Natural killer cell (primary cell): ENCODE results near the gene WWC2. TPM values are rescaled to one million over a fixed set of nuclear protein-coding genes. Genes with fewer than 3 reads are reported as not detected.

ENCODE experiments used
- ATAC-seq, 3 donors: fragments of 150-1000 bp in 2 of 3; fragments of 200-7000 bp in 1 of 3; cut with Tn5 transposase; 1 replicate in 1 of 3; 2 replicates in 2 of 3; pipeline ENCODE4 v1.10.0; 2021; ENCODE audit warnings: mild to moderate bottlenecking in 2 of 3, moderate library complexity in 2 of 3
- DNase-seq, 2 donors: peaks; one replicate each; pipeline versions ENCODE4 v3.0.0 to v3.0.0-alpha.2; 2013 to 2021; ENCODE audit warnings: mixed read lengths in 1 of 2
- H3K27ac ChIP-seq: one replicate; pipeline ENCODE4 v1.5.1; 2013; ENCODE audit warnings: mild to moderate bottlenecking, low read length
- H3K27me3 ChIP-seq: one replicate; pipeline ENCODE4 v1.6.1; 2013; ENCODE audit warnings: low read length; ENCODE audit not compliant: control insufficient read depth, insufficient read depth
- H3K36me3 ChIP-seq: one replicate; pipeline ENCODE4 v1.6.1; 2013; ENCODE audit warnings: low read length; ENCODE audit not compliant: control insufficient read depth, insufficient read depth
- H3K4me1 ChIP-seq: one replicate; pipeline ENCODE4 v1.6.1; 2013; ENCODE audit warnings: low read length; ENCODE audit not compliant: control insufficient read depth, insufficient read depth
- H3K4me3 ChIP-seq: one replicate; pipeline ENCODE4 v1.5.1; 2013; ENCODE audit warnings: low read length
- H3K9me3 ChIP-seq: one replicate; pipeline ENCODE4 v1.6.1; 2013; ENCODE audit warnings: low read length; ENCODE audit not compliant: control insufficient read depth, insufficient read depth
- H3K27ac Mint-ChIP-seq, 2 donors: one replicate each; pipeline ENCODE4 v1.8.0; 2022; ENCODE audit warnings: mild to moderate bottlenecking in 2 of 2, mixed read lengths in 2 of 2, moderate library complexity in 1 of 2
- H3K27me3 Mint-ChIP-seq, 2 donors: one replicate each; pipeline ENCODE4 v1.8.0; 2022; ENCODE audit warnings: low read depth in 2 of 2, mixed read lengths in 2 of 2
- H3K36me3 Mint-ChIP-seq: one replicate; pipeline ENCODE4 v1.8.0; 2022; ENCODE audit warnings: mixed read lengths
- H3K4me1 Mint-ChIP-seq, 2 donors: one replicate each; pipeline ENCODE4 v1.8.0; 2022; ENCODE audit warnings: mixed read lengths in 2 of 2
- H3K4me3 Mint-ChIP-seq: one replicate; pipeline ENCODE4 v1.8.0; 2022; ENCODE audit warnings: mild to moderate bottlenecking, moderate library complexity, mixed read lengths
- H3K9me3 Mint-ChIP-seq, 2 donors: one replicate each; pipeline ENCODE4 v1.8.0; 2022; ENCODE audit warnings: mixed read lengths in 2 of 2
- CTCF ChIP-seq: fragments of 200-600 bp; IDR thresholded peaks from one replicate; pipeline ENCODE4 v1.8.0; 2022; ENCODE audit warnings: antibody characterized with exemption
- WGBS: methylation state at CpG from one replicate; pipeline ENCODE4 v1.1.7; 2013; ENCODE audit warnings: missing lambda C conversion rate; ENCODE audit not compliant: insufficient coverage; 5-methylcytosine and 5-hydroxymethylcytosine counted together
- intact Hi-C: fragments of 100-400 bp; cut with micrococcal nuclease; formaldehyde crosslinking; loops from one replicate; pipeline ENCODE4 v1.14.2; 2022
- total RNA-seq, 4 donors: library from RNA; stranded (reverse); fragments of 120-200 nt in 1 of 4; gene quantifications; one replicate each; pipeline versions ENCODE4 v1.2.3 to v1.2.4, GENCODE V29; 2013 to 2022

The WWC2 gene
- total RNA-seq, 3 donors from 2014 or later (not counting 1 experiment from before 2014, with no cell fraction given): 8.2 to 22.7 (median 9.2) TPM

DNA sequence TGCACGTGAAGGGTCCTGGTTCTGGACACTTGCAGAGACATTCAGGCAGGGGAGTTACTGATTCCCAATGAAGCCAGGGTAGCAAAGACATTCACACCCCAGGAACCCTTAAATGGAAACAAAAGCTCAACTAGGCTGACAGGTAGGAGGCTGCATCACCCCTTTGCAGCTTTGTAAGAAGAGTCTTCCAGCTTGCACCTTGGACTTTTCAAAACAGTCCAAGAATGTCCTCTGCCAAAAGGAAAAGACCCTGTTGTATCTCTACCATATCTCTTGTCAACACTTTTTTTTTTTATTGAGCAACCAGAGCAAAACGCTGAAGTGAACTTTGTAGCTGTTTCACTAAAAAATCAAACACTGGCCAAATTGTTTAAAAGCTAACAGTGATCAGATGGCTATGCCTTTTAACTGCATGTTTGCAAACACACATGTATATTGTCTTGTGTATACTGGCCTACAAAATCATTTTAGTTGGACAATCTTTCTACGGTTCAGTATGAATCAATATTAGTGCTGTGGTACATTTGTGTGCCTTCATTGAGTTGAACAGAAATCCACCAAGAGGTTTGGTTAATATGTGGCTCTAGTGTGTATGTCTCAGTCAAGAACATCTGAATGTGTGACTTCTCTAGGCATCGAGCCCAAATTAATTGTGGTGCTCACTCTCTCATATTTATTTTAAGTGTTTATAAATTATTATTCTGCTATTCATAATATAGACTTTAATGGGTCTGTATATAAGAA, 18.5 kb upstream of the WWC2 start:
- Histone ChIP-seq H3K27me3 (no peaks in the 10 kb centered on the region), H3K9me3 (no peaks in the 10 kb centered on the region), H3K36me3 (no peaks in the 10 kb centered on the region), H3K4me3 (no peak overlapping the region), H3K4me1 (no peaks in the 10 kb centered on the region), H3K27ac (no peak overlapping the region)
- DNase-seq: no peak
- 85% methylated on average over 3 of the region's 4 CpGs for WGBS
- no peaks in the 10 kb centered on the region for H3K36me3 Mint-ChIP-seq
- no peaks in the 10 kb centered on the region for H3K9me3 Mint-ChIP-seq
- no peak overlapping the region for H3K4me3 Mint-ChIP-seq
- no peak for ATAC-seq
- no peak overlapping the region for H3K27ac Mint-ChIP-seq
- intact Hi-C loops: no loop called here
- TF ChIP-seq CTCF: no peak
- peaks cover 0 to 12% of the 10 kb centered on the region in 2 donors for H3K27me3 Mint-ChIP-seq
- no peaks in the 10 kb centered on the region for H3K4me1 Mint-ChIP-seq

GRCh38 chr4:183081116-183081469, 18.0 kb upstream of the WWC2 start:
- H3K4me1 ChIP-seq: no peaks in the 10 kb centered on the region
- no peak overlapping the region for H3K27ac Mint-ChIP-seq
- no CpG with 5 or more reads among the region's 3 CpGs for WGBS
- H3K36me3 ChIP-seq: no peaks in the 10 kb centered on the region
- no peak overlapping the region for H3K27ac ChIP-seq
- H3K4me1 Mint-ChIP-seq: no peaks in the 10 kb centered on the region
- peaks cover 0 to 8% of the 10 kb centered on the region in 2 donors for H3K27me3 Mint-ChIP-seq
- no peak for TF ChIP-seq CTCF
- H3K9me3 Mint-ChIP-seq: no peaks in the 10 kb centered on the region
- H3K27me3 ChIP-seq: no peaks in the 10 kb centered on the region
- no peak overlapping the region for H3K4me3 Mint-ChIP-seq
- no peaks in the 10 kb centered on the region for H3K36me3 Mint-ChIP-seq
- DNase-seq (no peak), ATAC-seq (no peak)
- H3K9me3 ChIP-seq: no peaks in the 10 kb centered on the region
- no peak overlapping the region for H3K4me3 ChIP-seq
- intact Hi-C loops: no loop called here

- no peaks in the 10 kb centered on the region for H3K9me3 Mint-ChIP-seq
- no peak for ATAC-seq
- H3K27ac Mint-ChIP-seq: no peak overlapping the region
- TF ChIP-seq CTCF: no peak
- 87% methylated on average over 3 of the region's 3 CpGs for WGBS
- DNase-seq: no peak
- intact Hi-C loops: no loop called here
- no peak overlapping the region for H3K4me3 ChIP-seq
- no peaks in the 10 kb centered on the region for H3K9me3 ChIP-seq
- no peak overlapping the region for H3K4me3 Mint-ChIP-seq
- peaks cover 0 to 8% of the 10 kb centered on the region in 2 donors for H3K27me3 Mint-ChIP-seq
- no peaks in the 10 kb centered on the region for H3K36me3 ChIP-seq
- no peaks in the 10 kb centered on the region for H3K4me1 ChIP-seq
- H3K27me3 ChIP-seq: no peaks in the 10 kb centered on the region
- no peak overlapping the region for H3K27ac ChIP-seq
- no peaks in the 10 kb centered on the region for H3K4me1 Mint-ChIP-seq
- H3K36me3 Mint-ChIP-seq: no peaks in the 10 kb centered on the region
Observed at GRCh38 chr4:183082053-183082452, 17.0 kb upstream of the WWC2 start.
